CD4-positive, alpha-beta T cell treated with Interleukin-15 for 4 hours (primary cell): ENCODE data around the gene MRPL41.
"Not testable (repeated sequence)": the region's sequence is repeated elsewhere in the genome, so short reads cannot be mapped to it uniquely, and the experiment has no call there.

Experiments
- DNase-seq: peaks from one replicate; pipeline ENCODE4 v3.0.0-alpha.2; 2020; ENCODE audit warnings: low spot score

Gene MRPL41

DNA sequence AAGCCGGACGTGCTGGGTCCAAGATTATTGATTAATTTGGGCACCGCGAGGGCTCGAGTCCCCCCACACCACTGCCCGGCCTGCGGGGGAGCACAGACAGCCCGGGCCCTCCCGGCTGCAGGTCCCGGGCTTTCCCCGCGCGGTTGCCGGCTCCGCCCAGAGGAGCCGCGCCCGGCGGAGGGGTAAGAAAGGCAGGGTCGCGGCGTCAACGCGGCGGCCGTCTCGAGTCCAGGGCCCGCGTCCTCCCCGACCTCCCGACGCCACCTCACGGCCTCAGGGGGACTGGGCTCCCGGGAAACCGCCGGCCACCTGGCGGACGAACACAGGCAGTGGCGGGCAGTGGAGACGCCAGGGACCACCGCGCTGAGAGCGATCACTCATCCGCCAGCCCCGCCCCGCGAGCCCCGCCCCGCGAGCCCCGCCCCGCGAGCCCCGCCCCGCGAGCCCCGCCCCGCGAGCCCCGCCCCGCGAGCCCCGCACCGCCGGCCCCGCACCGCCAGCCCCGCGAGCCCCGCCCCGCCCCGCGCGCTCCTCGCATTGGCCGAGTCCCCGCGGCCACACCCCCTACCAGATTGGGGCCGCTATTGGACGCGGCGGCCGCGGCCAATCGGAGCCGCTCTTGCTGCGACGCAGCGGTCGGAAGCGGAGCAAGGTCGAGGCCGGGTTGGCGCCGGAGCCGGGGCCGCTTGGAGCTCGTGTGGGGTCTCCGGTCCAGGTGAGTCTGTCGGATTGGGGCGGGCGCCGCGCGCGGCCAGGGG is at the start of gene MRPL41:
Gene MRPL41, plus strand, starts transcription at position 616 of the 758 bp plus-strand sequence. CDS start 203 bp downstream, outside the sequence.
- peak; percentile 89 for DNase-seq

DNA sequence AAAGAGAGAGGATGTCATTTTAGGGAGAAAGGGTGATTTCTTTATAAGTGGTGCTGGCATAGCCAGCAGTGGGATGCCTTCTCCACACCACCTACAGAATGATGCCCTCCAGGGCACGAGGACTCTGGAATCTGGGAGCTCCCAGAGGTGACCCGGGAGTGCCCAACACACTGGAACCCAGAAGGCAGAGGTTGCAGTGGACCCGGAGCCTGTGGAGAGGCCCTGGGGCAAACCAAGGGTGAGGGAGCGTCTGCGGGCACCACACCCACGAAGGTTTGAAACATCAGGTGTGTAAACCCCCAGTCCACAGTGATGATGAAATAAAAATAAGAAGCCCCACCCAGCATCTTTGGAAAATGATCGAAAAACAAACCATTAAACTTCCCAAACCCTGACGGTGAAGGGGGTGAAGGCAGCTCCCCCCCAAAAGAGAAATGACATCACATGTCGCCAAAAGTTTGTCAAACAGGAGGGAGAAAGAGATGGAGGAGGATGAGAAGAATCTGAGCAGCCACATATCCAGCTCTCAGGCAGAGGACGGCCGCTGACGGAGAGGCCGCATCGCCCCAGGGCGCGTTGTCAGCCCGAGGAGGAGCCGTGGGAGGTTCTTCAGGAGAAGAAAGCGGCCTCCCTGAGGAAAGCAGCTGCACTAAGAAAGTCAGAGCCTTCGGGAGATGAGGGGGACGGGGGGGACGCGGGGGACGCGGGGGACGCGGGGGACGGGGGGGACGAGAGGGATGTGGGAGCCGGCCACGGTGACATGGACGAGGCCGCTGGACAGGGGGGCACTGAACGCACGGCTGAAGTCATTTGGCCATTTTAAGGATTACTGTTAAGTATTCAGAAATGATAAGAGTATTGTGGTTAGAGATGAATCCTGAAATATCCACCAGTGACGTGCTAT is 49.4 kb upstream of the MRPL41 start:
- no peak for DNase-seq

DNA sequence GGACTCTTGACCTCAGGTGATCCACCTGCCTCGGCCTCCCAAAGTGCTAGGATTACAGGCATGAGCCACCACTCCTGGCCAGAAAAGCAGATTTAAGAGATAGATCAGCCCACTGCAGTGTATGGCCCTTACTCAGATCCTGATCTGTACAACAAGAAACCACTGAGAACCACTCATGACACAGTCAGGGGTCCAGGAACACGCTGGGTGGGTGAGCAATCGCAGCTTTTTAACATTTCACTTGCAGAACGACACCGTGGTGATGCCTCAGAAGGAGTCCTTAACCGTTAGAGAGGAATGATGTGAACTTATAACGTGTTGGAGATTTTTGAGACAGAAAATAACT is 47.3 kb upstream of the MRPL41 start:
- no peak for DNase-seq

DNA sequence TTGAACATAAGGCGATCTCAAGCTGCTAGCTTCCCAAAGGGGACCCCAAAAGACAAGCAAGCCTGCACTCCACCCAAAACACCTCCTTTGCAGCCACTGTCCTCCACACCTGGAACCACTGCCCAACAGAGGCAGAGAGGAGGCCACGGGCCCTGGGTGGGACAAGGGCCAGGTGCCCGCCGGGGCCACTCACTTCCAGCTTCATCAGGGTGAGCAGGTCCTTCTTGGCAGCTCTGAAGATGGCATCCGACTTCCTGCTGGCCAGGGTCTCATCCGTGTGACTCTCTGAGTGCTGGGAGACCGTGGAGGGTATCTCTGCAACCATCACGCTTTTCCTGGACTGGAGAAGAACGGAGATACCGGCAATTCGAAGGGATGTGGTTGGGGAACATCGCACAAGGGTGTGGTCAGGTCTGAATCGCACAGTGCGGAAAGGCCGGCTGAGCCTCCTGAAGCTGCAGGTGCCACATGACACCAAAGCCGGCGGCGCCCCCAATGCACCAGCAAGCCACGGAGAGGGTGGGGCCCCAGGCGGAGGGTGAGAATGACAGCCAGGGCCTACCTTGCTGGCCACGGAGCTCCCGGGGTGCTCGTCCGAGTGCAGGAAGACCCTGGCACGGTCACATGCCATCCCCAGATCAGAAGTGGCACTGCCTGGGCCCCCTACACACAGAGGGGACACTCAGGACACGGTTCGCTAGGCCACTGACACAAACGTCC is 46.1 kb upstream of the MRPL41 start:
- no peak for DNase-seq

GRCh38 chr9:137506274-137506673 is 45.4 kb upstream of the MRPL41 start:
- no peak for DNase-seq

DNA sequence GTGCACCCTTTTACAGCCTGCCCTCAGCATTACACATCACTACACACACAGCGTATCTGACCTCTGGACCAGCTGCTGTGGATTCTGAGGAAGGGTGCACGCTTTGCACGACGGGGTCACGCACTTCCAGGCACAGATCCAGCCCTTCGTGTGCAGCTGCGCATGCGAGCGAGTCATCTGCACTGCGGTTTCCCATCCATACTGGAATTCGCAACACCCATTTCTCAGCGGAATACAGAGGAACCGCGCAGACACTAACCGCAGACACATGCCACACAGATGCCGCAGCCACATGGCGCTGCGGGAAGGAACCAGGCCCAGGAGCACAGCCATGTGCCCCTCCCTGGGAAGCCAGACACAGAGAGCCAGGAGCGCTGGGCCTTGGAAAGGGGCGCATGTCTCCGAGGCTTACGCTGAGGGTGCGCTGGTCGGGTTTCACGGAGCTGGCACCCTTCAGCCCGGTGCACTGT is 44.9 kb upstream of the MRPL41 start:
- no peak for DNase-seq

GRCh38 chr9:137509198-137509597 is 42.5 kb upstream of the MRPL41 start:
- no peak for DNase-seq

GRCh38 chr9:137511126-137511525 is 40.6 kb upstream of the MRPL41 start:
- DNase-seq = not testable (repeated sequence)

- no peak for DNase-seq
Observed at GRCh38 chr9:137511758-137512463, 39.8 kb upstream of the MRPL41 start.

- not testable (repeated sequence) for DNase-seq
Observed at GRCh38 chr9:137513136-137513535, 38.5 kb upstream of the MRPL41 start.

GRCh38 chr9:137513801-137514570 is 37.7 kb upstream of the MRPL41 start:
- DNase-seq = not testable (repeated sequence)

GRCh38 chr9:137514691-137515337 is 36.9 kb upstream of the MRPL41 start:
- no peak for DNase-seq

- DNase-seq = no peak
Observed at GRCh38 chr9:137515338-137515724, 36.3 kb upstream of the MRPL41 start.

GRCh38 chr9:137516144-137516917 is 35.3 kb upstream of the MRPL41 start:
- no peak for DNase-seq

GRCh38 chr9:137518661-137519459 is 32.8 kb upstream of the MRPL41 start:
- DNase-seq = not testable (repeated sequence)

- no peak for DNase-seq
Observed at GRCh38 chr9:137519553-137519952, 32.1 kb upstream of the MRPL41 start.

DNA sequence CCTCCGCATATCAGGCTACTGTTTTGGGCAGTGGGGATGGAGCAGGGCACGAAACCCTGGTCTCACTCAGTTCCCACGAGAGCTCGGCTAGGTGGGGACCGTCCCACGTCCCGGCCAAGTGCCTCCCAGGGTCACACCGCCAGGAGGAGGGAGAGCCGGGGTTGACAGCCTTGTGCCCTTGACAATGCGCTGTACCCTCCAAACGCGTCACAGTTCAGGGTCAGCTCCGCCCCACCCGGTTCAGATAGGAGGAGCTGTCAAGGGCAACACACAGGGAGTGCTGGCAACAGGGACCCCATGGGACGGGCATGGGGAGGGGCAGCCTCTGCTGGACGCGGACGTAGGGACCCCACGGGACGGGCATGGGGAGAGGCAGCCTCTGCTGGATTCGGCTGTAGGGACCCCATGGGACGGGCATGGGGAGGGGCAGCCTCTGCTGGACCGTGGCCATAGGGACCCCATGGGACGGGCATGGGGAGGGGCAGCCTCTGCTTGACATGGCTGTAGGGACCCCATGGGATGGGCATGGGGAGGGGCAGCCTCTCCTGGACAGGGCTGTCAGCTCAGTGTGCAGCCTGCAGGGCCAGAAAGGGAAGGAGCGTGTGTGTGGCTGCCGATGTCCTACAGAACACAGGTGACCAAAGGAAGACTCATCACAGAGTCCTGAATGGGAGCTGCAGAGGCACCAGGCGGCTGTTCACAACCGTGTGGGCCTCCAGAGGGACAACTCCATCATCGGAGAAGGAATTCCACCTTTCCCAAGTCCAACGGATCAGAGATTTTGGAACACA is 30.9 kb upstream of the MRPL41 start:
- DNase-seq = no peak

DNA sequence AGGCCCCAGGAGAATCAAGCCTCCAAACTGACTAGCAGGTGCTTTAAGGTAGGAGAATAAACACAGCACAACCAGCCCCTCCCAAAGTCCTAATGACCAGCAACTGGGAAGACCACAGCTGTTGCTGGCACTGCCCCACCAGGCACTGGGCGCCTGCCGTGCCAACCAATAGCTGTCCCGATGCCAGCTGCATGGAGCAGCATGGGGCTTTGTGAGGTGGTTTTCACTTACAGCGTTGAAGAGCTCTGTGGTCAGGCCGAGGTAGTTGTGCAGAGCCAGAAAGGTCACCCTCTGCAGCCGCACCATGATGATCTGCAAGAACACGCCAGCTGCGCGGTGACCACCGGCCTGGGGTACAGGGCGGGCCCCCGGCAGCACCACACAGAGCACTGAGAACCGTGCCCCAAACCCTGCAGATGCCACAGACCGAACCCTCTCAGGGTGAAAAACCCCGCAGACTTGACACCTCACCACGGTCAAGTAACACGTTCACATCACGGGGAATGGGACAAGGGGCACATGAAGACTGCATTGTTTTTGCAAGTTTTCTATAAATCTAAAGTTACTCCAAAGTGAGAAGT is 30.2 kb upstream of the MRPL41 start:
- DNase-seq = no peak
